GM21526 (cell line): ENCODE measurements around the gene ZNF213.

ENCODE experiments used
- ATAC-seq: cut with Tn5 transposase; IDR thresholded peaks from one replicate; pipeline ENCODE4 v1.9.1; 2021; ENCODE audit warnings: moderate library complexity; ENCODE audit not compliant: unreplicated experiment, low FRiP score

Gene ZNF213

DNA sequence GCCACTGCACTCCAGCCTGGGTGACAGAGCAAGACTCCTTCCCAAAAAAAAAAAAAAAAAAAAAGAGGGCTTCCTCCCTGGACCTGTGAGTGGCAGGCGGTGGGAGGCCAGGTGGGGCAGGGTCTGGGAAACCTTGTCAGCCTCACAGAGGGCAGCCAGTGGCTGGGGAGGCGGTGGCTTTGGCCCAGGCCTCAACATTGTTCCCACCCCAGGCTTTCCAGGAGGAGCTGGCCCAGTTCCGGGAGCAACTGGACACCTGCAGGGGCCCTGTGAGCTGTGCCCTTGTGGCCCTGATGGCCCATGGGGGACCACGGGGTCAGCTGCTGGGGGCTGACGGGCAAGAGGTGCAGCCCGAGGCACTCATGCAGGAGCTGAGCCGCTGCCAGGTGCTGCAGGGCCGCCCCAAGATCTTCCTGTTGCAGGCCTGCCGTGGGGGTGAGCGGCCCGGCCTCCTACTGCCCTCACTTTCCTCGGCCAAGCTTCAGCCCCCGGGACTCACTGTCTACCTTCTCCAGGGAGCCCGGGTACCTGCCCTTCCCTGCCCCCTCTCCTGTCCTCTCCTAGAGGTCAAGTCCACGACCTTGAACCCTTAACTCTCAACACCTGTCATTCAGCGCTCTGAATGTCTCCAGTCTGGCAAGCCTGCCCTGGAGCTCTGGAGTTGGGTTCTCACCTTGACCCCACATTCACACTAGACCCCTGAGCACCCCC is 12.4 kb downstream of the ZNF213 start:
- ATAC-seq: no peak

DNA sequence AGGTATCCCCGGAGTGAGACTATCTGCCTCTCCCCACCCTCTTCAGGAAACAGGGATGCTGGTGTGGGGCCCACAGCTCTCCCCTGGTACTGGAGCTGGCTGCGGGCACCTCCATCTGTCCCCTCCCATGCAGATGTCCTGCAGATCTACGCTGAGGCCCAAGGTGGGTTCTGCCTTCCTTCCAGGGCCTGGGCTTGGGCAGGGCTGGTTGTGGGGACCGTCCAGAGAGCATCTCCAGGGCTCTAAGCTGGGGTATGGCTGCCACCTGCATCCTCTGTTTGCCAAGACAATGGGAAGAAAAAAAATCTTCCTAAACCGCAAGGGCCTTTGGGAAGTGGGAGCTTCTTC is 12.9 kb downstream of the ZNF213 start:
- no peak for ATAC-seq

DNA sequence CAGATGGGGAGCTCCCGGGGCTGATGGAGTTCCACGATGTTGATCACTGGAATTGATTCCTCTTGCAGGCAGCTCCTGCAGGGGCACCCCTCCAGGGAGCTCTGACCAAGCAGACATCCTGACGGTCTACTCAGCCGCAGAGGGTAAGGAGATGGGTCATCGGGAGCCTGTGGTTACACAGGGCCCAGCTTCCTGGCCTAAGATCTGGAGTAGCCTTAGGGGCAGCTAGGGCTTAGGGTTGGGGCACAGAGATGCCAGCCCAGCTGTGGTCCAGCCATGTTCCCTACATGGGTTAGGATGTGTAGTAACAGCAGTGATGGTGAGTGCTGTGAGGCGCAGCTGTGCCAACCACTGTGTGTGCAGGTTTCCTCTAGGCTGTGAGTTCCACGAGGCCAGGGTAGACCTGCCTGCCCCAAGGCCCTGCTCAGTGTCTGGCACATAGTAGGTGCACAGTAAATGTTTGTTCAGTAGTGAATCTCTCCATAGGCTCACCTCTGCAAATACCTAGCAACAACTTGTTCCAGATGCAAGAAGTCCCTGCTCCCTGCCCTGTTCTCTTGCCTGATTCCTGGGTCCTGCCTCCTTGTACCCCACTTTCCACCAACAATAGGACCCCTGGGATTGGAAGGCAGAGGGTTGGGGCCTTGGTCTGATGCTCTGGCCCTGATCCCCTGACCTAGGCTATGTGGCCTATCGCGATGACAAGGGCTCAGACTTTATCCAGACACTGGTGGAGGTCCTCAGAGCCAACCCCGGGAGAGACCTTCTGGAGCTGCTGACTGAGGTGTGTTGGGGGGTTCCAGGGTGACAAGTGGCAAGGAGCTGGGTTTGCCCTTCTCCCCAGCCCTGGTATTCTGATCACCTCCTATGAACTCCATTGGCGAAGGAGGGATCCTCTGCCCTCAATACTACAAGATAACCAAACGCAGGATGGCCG is 13.7 kb downstream of the ZNF213 start:
- no peak for ATAC-seq

DNA sequence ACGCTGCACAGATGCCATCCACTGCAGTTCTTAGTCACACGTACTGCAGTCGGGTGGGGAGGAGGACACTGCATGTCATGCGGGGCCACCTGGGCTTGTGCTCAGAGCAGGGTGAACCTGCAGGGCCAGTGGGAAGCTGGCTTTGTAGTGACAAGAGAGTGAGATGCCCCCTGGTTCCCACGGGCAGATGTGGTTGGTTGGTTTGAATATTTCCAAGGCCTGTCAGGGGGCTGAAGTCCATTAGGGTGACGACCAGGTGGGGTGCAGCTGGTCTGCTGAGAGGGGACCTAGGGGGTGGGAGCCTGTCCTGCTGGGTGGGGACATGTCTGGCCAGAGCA is 14.3 kb downstream of the ZNF213 start:
- no peak for ATAC-seq

DNA sequence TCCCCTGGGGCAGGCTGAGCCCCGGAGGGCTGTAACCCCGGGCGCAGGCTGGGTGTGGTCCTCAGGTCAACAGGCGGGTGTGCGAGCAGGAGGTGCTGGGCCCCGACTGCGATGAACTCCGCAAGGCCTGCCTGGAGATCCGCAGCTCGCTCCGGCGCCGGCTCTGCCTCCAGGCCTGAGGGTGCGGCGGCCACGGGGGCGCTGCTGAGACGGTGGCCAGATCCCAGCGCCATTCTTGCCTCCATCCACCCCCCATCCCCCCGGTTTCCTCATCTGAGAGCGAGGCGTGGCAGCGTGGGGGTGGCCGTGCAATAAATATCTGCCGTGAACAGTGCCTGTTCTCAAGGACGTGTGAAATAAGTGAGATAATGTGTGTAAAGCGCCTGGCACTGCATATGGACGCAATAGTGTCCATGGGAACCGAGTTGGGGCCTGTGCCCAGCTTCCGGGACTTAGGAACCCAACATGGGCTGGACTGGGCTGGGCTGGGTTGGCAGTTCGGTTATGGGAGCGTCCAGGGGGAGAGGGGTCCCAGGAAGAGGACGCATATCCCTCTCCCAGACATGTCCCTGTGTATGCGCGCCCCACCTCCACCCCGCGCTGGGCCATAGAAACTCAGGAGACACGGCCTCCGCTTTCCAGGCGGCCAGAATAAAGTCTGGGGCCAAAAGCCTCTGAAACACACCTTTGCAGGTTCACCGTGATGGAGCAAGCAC is 15.0 kb downstream of the ZNF213 start:
- ATAC-seq: peak; percentile 3

DNA sequence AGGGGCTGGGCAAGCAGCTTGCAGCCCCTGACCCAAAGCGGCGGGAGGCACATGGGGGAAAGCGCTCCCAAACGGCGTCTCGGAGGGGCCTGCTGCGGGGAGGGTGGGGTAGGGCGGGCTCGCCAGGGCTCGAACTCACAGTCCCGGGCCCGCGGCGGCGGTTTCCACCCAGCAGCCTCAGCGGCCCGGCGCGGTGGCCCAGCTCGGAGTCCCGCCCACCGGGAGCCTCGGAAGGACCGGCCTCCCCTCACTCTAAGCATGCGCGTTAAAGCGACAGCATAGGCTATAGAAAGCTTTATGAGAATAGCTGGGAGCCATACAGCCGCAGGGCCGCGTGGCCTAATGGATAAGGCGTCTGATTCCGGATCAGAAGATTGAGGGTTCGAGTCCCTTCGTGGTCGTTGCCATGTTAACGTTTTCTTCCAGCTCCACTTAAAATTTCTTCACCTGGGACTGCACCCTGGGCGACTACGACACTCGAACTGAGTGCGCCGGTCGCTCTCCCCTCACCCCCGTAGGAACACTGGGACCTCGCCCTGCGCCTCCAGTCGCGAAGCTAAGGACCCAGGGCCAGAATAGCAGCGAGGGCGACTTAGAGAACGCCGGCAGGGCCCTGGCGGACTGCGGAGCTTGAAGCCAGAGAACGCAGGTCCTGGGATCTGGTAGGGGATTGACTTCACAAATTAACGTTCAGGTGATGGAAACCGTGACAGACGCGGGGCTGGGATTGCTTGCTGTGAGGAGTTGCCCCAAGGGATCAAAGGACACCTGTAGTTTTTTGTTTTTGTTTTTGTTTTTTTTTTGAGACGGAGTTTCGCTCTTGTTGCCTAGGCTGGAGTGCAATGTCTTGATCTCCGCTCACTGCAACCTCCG is 15.8 kb downstream of the ZNF213 start:
- ATAC-seq: peak; percentile 60

DNA sequence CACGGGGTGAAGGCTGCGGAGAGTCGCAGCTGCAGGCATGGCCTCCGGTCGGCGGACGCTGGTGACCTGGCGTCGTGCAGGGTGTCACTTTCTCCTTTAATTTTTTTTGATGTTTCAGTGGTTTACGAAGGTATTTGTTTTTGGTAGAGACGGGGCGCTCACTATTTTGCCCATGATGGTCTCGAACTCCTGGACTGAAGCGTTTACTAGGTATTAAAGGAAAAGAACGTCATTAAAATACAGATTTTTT is 17.1 kb downstream of the ZNF213 start:
- ATAC-seq: no peak

DNA sequence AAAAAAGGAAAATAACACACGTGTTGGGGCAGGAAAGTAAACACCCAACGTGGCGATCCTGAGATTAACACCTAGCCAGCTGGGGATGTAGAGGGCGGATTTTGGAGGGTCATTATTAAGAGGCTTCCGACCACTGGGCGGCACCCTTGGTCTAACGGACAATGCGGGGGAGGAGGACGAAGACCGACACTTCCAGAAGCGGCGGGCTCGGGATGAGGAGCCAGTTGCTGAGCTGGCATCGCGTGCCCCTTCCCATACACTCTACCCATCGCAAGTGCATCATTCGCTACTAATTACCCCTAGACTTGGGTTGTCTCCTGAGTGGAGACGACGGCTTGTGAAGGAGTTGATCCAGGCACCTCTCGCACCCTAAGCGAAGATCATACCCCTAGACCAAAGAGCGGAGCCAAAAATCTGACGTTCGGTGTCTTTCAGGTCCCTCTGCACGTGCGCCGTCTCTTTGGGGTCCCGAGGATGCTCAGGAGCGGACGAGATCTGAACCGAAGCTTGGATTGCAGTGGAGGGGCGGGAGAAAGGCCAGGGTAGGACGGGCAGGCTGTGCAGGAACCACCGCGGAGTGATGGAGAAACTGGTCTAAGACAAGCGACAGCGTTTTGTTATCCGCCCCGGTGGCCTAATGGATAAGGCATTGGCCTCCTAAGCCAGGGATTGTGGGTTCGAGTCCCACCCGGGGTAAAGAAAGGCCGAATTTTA is 17.6 kb downstream of the ZNF213 start:
- no peak for ATAC-seq

DNA sequence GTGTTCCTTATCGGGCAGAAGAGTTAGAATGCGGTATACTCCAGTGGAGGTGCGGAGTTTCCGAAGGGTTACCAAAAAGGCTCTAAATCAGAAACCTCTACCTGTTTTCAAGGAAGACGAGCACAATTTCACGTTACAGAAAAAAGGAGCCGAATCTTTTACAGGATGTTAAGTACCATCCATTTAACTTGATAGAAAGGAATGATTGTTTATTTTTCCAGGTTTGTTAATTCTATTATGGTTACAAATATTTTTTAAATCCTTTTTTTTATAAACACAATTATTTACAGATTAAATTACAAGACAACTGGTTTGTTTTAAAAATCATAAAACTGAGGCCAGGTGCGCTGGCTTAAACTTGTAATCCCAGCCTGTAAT is 18.2 kb downstream of the ZNF213 start:
- ATAC-seq: no peak

DNA sequence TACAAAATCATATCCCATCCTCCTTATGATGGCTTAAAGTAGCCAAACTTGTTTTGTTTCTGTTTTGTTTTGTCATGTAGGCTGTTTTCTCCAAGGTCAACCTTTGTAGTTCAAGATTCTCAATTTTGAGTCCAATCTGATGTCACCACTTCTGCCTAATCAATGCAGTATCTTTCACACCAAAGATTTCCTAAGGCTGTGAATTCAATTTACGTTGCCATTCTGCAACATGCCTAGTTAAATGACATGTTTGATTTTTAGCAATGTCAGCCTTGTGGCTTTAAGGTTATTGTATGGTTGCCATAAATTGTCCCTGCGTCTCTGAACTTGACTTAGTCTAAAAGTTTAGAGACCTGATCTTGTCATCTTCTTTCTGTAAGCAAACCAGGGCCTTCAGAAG is 20.4 kb downstream of the ZNF213 start:
- ATAC-seq: no peak

DNA sequence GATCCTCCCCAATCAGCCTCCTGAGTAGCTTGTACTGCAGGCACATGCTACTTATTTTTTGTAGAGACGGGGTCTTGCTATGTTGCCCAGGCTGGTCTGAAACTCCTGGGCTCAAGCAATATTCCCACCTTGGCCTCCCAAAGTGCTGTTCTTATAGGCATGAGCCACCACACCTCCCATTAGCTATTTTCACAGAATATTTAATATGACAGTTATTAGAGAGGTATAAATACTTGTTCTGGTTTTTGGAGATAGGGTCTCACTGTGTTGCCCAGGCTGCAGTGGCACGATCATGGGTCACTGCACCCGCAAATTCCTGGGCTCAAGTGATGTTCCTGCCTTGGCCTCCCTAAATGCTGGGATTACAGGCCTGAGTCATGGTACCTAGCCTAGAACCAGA is 21.1 kb downstream of the ZNF213 start:
- ATAC-seq: no peak

DNA sequence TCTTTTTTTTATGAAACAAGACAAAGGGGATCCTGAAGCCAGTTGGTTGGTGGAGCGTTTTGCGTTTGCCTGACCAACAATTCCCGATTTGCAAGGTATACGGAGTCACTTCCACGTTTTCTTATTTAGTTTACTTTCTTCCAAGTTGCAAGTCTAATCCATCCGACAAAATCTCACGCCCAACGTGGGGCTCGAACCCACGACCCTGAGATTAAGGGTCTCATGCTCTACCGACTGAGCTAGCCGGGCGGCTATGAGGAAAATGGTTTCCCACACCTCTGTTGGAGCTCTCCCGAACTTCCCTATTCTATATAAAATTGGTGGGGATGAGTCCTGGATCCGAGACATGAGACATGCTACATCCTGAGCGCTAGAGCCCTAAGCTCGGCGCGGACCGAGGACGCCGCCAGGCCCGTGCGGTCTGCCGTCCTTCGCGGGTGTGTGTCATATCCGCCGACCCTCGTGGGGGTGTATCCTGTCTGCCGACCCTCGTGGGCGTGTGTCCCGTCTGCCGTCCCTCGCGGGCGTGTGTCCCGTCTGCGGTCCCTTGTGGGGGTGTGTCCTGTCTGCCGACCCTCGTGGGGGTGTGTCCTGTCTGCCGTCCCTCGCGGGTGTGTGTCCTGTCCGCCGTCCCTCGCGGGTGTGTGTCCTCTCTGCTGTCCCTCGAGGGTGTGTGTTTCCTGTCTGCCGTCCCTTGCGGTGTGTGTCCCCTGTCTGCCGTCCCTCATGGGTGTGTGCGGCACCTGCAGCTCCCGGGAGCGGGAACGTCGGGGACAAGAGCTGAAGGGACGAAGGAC is 22.6 kb downstream of the ZNF213 start:
- no peak for ATAC-seq

DNA sequence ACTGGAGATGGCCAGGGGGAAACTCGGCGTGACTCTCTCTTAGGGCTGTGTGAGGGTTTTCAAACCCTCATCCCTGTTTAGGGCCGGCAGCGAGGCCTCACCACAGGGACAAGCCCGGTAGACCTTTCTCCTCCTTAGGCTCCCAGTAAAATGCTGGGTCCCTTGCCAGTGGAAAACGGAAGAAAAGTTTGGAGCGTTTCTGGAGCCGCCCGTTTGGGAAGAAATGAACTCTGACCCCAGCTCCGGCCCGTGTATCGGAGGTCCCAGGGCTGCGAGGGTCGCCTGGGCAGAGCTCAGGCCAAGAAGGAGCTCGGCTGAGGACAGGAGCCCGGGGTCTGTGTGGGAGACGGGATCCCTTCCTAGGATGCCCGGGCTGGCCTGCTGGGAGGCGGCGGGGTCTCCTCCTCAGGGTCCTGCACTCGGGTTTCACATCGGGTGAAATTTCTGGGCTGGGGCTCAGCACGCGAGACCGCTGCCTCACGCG is 23.2 kb downstream of the ZNF213 start:
- ATAC-seq: peak; percentile 4

DNA sequence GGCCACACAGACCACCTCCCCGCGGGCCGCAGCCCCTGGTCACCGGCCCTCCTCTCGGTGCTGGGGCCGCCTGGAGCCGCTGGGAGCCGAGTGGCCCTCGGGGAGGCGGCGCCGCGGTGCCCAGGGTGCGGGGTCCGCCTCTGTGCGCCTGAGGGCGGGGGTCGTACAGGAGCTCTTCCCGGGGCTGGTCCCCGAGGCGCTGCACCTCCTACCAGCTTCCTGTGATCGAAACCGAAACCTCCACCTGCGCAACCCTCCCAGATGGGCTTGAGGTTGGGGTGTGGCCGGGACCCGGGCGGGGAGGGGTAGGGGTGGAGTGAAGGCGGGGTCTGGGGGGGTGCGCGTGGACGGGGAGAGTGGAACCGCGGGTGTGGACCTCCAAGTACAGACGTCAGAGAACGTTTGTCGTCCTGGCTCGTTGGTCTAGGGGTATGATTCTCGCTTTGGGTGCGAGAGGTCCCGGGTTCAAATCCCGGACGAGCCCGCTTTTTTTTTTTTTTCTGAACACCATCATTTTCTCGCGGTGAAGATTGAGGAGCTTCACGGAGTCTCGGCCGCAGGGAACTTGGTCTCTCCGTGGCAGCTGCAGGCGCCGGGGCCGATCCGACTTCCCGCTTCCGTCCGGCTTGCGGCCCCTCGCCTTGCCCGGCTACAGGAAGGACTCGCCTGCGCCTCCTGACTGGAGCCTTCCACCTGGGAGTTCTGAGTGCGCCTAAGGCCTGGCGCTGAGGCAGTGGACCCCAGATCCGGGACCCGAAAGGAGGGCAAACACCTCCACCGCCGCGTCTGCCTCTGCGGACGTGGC is 23.9 kb downstream of the ZNF213 start:
- ATAC-seq: peak; percentile 45

DNA sequence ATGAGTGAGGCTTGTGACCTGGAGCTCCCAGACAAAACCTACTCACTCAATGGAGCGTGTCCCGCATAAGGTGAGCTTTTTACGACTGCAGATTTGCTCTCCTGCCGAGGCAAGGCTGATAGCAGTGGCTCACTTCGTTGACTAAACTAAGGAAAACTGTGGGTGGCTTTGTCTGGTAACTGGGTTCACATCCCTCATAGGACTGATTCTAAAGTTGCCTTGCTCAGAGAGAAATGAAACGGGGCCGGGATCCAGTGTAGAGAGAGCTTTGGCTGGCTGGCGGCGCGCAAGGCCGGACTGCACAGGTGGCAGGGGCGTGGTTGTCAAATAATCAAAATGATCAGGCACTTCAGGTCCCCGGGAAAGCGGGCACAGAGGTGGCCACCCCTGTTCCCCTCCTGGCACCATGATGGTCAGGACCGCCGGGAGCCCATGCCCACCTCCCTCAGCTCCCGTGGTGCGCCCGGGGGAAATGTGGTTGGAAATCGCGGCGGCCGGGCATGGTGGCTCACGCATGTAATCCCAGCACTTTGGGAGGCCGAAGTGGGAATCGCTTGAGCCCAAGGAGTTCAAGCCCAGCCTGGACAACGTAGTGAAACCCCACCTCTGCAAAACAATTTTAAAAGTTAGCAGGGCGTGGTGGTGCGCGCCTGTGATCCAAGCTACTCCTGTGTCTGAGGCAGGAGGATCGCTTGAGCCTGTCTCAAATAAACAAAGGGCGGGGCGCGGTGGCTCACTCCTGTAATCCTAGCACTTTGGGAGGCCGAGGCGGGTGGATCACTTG is 26.6 kb downstream of the ZNF213 start:
- no peak for ATAC-seq

DNA sequence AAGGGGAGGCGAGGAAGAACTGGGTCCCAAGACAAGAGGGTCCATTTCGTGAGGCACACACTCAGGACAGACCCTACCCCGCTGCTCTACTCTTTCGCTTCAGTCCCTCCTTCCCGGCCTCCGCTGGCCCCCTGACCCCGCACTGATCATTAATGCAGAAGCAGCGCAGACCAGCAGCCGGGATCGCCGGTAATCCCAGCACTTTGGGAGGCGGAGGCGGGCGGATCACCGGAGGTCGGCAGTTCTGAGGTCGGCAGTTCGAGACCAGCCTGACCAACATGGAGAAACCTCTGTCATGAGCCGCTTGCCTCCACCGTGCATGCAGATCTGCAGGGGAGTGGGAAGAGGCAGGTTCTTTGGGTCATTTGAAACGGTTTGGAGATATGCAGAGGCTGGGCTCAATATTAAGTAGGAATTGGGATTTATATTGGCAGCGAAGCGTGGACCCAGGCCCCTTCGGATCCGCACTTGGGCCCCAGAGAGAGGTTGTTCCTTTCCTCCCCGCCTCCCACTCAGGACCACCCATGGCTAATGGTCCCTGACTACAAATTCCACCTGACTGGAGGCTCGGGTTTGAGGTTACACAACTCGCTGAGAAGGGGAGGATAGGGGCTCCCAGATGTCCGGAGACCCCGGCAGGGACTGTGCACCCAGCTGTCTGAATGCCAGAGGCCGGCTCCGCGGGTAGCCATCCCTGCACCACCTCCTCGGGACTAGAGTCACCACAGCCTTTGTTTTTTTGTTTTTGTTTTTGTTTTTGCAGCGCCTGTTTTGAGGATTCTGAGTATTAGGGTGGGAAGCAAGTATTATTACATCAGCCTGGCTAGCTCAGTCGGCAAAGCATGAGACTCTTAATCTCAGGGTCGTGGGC is 29.5 kb downstream of the ZNF213 start:
- ATAC-seq: no peak
